DOHH2 (cell line): ENCODE data around the gene ALS2CL.

ENCODE experiments used
- CTCF ChIP-seq: fragments of 200-600 bp; sonication (generic); IDR thresholded peaks from one replicate; pipeline ENCODE4 v1.5.1; 2014; ENCODE audit warnings: antibody characterized with exemption, mild to moderate bottlenecking, low read depth, low read length; ENCODE audit not compliant: poor library complexity, severe bottlenecking
- EZH2phosphoT487 ChIP-seq: fragments of 200-600 bp; sonication (generic); IDR thresholded peaks from 2 replicates; pipeline ENCODE4 v1.6.1; 2017; ENCODE audit warnings: borderline replicate concordance, mild to moderate bottlenecking, antibody characterized with exemption, low read length, moderate library complexity, mixed read lengths

GRCh38 chr3:46713050-46713897 lies 19.8 kb upstream of the ALS2CL start:
- no peak for TF ChIP-seq CTCF
- no peak for TF ChIP-seq EZH2phosphoT487
